Bronchial epithelial cell (primary cell): ENCODE data around the gene MSH3. TPM values are rescaled to one million over a fixed set of nuclear protein-coding genes. Genes with fewer than 3 reads are reported as not detected.
"Not testable (repeated sequence)": the region's sequence is repeated elsewhere in the genome, so short reads cannot be mapped to it uniquely, and the experiment has no call there.

Experiments
- DNase-seq: peaks from one replicate; pipeline ENCODE4 v3.0.0-alpha.2; 2010; ENCODE audit warnings: low read depth
- FAIRE-seq: peaks from 2 replicates; lab custom pipeline; 2011; peaks lifted over from hg19 to GRCh38; lab: Jason Lieb, UNC
- H3K27me3 ChIP-seq: 2 replicates; pipeline ENCODE4 v1.5.1; 2011; ENCODE audit warnings: low read length; ENCODE audit not compliant: control insufficient read depth, insufficient read depth
- H3K36me3 ChIP-seq: 2 replicates; pipeline ENCODE4 v1.5.1; 2011; ENCODE audit warnings: low read length; ENCODE audit not compliant: control insufficient read depth, insufficient read depth
- H3K4me3 ChIP-seq: 2 replicates; pipeline ENCODE4 v1.5.1; 2011; ENCODE audit warnings: mild to moderate bottlenecking, low read depth, low read length, control low read depth
- CTCF ChIP-seq: IDR thresholded peaks from 2 replicates; pipeline ENCODE4 v1.5.1; 2011; ENCODE audit warnings: mild to moderate bottlenecking, moderate library complexity, low read length, control low read depth, inconsistent platforms; ENCODE audit not compliant: insufficient read depth, severe bottlenecking
- total RNA-seq: library from RNA; depleted of rRNA; stranded (reverse); fragments of >200 nt; gene quantifications from 2 replicates; pipeline ENCODE4 v1.2.1, GENCODE V29; 2014

The MSH3 gene
- total RNA-seq, 1 donor from 2014 or later, result 11.8 TPM

- no peak for DNase-seq
- H3K27me3 ChIP-seq, result no peaks in the 10 kb centered on the region
- FAIRE-seq, result no peak
- peaks cover 1% of the 10 kb centered on the region for H3K36me3 ChIP-seq
- no peak for TF ChIP-seq CTCF
- H3K4me3 ChIP-seq, result no peak overlapping the region
Measured at GRCh38 chr5:80834710-80835109, 180.3 kb downstream of the MSH3 start.

DNA sequence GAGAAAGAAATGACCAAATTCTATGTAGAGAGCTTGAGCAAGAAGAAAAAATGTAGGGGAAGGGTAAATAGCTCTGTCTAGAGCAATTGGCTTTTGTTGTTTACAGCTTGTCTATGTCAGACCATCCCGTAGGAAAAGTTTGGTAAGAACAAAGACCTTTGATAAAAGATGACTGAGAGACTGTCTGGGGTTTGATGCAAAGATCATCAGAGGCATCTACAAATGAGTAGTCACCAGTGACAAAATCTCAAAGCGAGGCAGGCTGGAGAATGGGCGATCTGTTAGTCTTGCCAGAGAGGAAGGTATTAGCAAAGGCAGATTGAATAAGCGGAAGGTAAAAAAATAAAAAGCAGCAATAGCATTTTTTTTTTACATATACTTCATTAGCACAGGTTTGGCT lies 180.7 kb downstream of the MSH3 start:
- no peak overlapping the region for H3K4me3 ChIP-seq
- H3K27me3 ChIP-seq, result no peaks in the 10 kb centered on the region
- H3K36me3 ChIP-seq, result peaks cover 1% of the 10 kb centered on the region
- FAIRE-seq (no peak), DNase-seq (no peak)
- no peak for TF ChIP-seq CTCF

- Histone ChIP-seq H3K36me3 (no peaks in the 10 kb centered on the region), H3K4me3 (no peak overlapping the region), H3K27me3 (no peaks in the 10 kb centered on the region)
- FAIRE-seq (no peak), DNase-seq (no peak)
- TF ChIP-seq CTCF, result no peak
Measured at GRCh38 chr5:80837679-80838078, 183.2 kb downstream of the MSH3 start.

DNA sequence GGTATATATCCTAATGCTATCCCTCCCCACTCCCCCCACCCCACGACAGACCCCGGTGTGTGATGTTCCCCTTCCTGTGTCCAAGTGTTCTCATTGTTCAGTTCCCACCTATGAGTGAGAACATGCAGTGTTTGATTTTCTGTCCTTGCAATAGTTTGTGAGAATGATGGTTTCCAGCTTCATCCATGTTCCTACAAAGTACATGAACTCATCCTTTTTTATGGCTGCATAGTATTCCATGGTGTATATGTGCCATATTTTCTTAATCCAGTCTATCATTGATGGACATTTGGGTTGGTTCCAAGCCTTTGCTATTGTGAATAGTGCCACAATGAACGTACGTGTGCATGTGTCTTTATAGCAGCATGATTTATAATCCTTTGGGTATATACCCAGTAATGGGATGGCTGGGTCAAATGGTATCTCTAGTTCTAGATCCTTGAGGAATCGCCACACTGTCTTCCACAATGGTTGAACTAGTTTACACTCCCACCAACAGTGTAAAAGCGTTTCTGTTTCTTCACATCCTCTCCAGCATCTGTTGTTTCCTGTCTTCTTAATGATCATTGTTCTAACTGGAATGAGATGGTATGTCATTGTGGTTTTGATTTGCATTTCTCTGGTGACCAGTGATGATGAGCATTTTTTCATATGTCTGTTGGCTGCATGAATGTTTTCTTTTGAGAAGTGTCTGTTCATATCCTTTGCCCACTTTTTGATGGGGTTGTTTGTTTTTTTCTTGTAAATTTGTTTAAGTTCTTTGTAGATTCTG lies 186.8 kb downstream of the MSH3 start:
- not testable (repeated sequence) for FAIRE-seq, H3K4me3 ChIP-seq, H3K36me3 ChIP-seq, H3K27me3 ChIP-seq, DNase-seq

GRCh38 chr5:80846422-80846821 lies 192.0 kb downstream of the MSH3 start:
- not testable (repeated sequence) for H3K36me3 ChIP-seq, DNase-seq, FAIRE-seq, H3K4me3 ChIP-seq, H3K27me3 ChIP-seq

DNA sequence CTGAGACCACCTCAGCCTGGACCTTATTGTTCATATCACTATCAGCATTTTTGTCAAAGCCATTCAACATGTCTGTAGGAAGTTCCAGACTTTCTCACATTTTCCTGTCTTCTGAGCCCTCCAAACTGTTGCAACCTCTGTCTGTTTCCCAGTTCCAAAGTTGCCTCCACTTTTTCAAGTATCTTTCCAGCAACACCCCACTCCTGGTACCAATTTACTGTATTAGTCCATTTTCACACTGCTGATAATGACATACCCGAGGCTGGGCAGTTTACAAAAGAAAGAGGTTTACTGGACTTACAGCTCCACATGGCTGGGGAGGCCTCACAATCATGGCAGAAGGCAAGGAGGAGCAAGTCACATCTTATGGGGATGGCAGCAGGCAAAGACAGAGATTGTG lies 195.7 kb downstream of the MSH3 start:
- H3K27me3 ChIP-seq, FAIRE-seq, DNase-seq, H3K4me3 ChIP-seq, H3K36me3 ChIP-seq: not testable (repeated sequence)

GRCh38 chr5:80852331-80853245 lies 198.1 kb downstream of the MSH3 start:
- DNase-seq, result no peak
- FAIRE-seq, result no peak
- no peaks in the 10 kb centered on the region for H3K36me3 ChIP-seq
- H3K27me3 ChIP-seq, result no peaks in the 10 kb centered on the region
- no peak overlapping the region for H3K4me3 ChIP-seq
- TF ChIP-seq CTCF, result no peak
